K562 (cell line): ENCODE measurements around the gene COPS6. TPM values are rescaled to one million over a fixed set of nuclear protein-coding genes. Genes with fewer than 3 reads are reported as not detected.

ENCODE experiments used
- EHMT2 ChIP-seq: fragments of 450-650 bp; IDR thresholded peaks from 2 replicates; pipeline ENCODE4 v1.6.1; 2018; ENCODE audit warnings: antibody characterized with exemption
- EWSR1 ChIP-seq: fragments of 450-650 bp; IDR thresholded peaks from 2 replicates; pipeline ENCODE4 v1.6.1; 2018; ENCODE audit warnings: borderline replicate concordance, mild to moderate bottlenecking, low read depth, moderate library complexity; ENCODE audit not compliant: partially characterized antibody
- KAT2B ChIP-seq: IDR thresholded peaks from one replicate; pipeline ENCODE4 v1.6.1; 2012; ENCODE audit warnings: low read depth, mild to moderate bottlenecking, control low read depth, inconsistent platforms, low read length, moderate library complexity
- NRF1 ChIP-seq, 2 experiments: fragments of 450-650 bp; IDR thresholded peaks in 1 of 2; conservative IDR thresholded peaks in 1 of 2; 2 replicates each; pipeline ENCODE4 v1.6.1; 2014; ENCODE audit warnings: mild to moderate bottlenecking in 2 of 2
- RAD51 ChIP-seq: fragments of 450-650 bp; IDR thresholded peaks from 2 replicates; pipeline ENCODE4 v1.7.1; 2016; ENCODE audit warnings: low read depth, mild to moderate bottlenecking, borderline replicate concordance
- SUPT5H ChIP-seq: fragments of 450-650 bp; IDR thresholded peaks from 2 replicates; pipeline ENCODE4 v1.6.1; 2016
- TAF7 ChIP-seq: fragments of 450-650 bp; IDR thresholded peaks from 2 replicates; pipeline ENCODE4 v1.6.1; 2016; ENCODE audit warnings: missing genetic modification characterization, missing compliant biosample characterization
- TOE1 ChIP-seq, 2 experiments: fragments of 450-650 bp in 1 of 2; sonication (generic) in 1 of 2; formaldehyde crosslinking in 1 of 2; IDR thresholded peaks; 2 replicates each; pipeline versions ENCODE4 v1.7.1 to v1.8.0; 2016 to 2022; ENCODE audit warnings: borderline replicate concordance in 2 of 2, mild to moderate bottlenecking in 2 of 2, antibody characterized with exemption in 1 of 2, inconsistent platforms in 1 of 2, low read depth in 1 of 2, missing genetic modification reagents in 1 of 2, moderate library complexity in 1 of 2
- ZNF224 ChIP-seq: sonication (generic); formaldehyde crosslinking; IDR thresholded peaks from 2 replicates; pipeline ENCODE4 v1.8.0; 2022; ENCODE audit warnings: mild to moderate bottlenecking, missing genetic modification reagents
- ZNF3 ChIP-seq: fragments of 250-450 bp; sonication (Bioruptor Pico); IDR thresholded peaks from 2 replicates; pipeline ENCODE4 v1.5.0; 2021; ENCODE audit warnings: mild to moderate bottlenecking, moderate library complexity
- ZNF384 ChIP-seq: IDR thresholded peaks from 2 replicates; pipeline ENCODE4 v1.6.1; 2012; ENCODE audit warnings: low read depth, low read length, improper control_type of control experiment
- ZNF696 ChIP-seq: fragments of 250-450 bp; sonication (Bioruptor Pico); conservative IDR thresholded peaks from 2 replicates; pipeline ENCODE4 v1.4.0; 2020; ENCODE audit warnings: mild to moderate bottlenecking, moderate library complexity
- ZSCAN32 ChIP-seq: fragments of 450-650 bp; formaldehyde crosslinking; IDR thresholded peaks from 2 replicates; pipeline ENCODE4 v1.4.0; 2020; ENCODE audit warnings: mild to moderate bottlenecking, moderate library complexity
- polyA plus RNA-seq, 8 experiments: library from polyadenylated mRNA; depleted of rRNA in 4 of 8; stranded (reverse) in 5 of 8; unstranded in 3 of 8; fragments of >200 nt; fragmentation: Nextera tagmentation in 2 of 8; fragmentation: Illumina TruSeq in 1 of 8; extraction: Ambion mirVana in 2 of 8; extraction: Trizol in 1 of 8; gene quantifications; 2 replicates each; pipeline versions ENCODE4 v1.2.1 to v1.2.3, GENCODE V29; 2011 to 2014; ENCODE audit warnings: inconsistent platforms in 1 of 8, missing spikeins in 1 of 8
- total RNA-seq, 7 experiments: library from RNA; depleted of rRNA in 6 of 7; stranded (reverse); fragments of >200 nt in 6 of 7; fragmentation: Illumina TruSeq in 2 of 7; extraction: Trizol in 2 of 7; gene quantifications; 2 replicates each; pipeline versions ENCODE4 v1.2.1 to v1.2.3, GENCODE V29; 2011 to 2021; ENCODE audit warnings: low replicate concordance in 1 of 7
- TF ChIP-seq, protein P1 (sequence below): sonication (generic); formaldehyde crosslinking; IDR thresholded peaks from 2 replicates; pipeline ENCODE4 v1.4.0; 2020; ENCODE audit warnings: mild to moderate bottlenecking, missing genetic modification reagents
- TF ChIP-seq, protein P2 (sequence below), 3 experiments: fragments of 200-800 bp in 1 of 3; sonication (Bioruptor generic) in 1 of 3; sonication (generic) in 1 of 3; formaldehyde crosslinking in 1 of 3; IDR thresholded peaks; 2 replicates each; pipeline versions ENCODE4 v1.6.1 to v1.8.0; 2016 to 2022; ENCODE audit warnings: mild to moderate bottlenecking in 2 of 3, missing compliant biosample characterization in 2 of 3, missing genetic modification characterization in 2 of 3, missing genetic modification reagents in 1 of 3
- TF ChIP-seq, protein P3 (sequence below): sonication (generic); formaldehyde crosslinking; IDR thresholded peaks from 2 replicates; pipeline ENCODE4 v1.5.0; 2020; ENCODE audit warnings: missing genetic modification reagents
- TF ChIP-seq, protein P4 (sequence below): fragments of 450-650 bp; formaldehyde crosslinking; IDR thresholded peaks from 2 replicates; pipeline ENCODE4 v1.4.0; 2020; ENCODE audit warnings: mild to moderate bottlenecking, moderate library complexity
- TF ChIP-seq, protein P5 (sequence below): fragments of 450-650 bp; IDR thresholded peaks from 2 replicates; pipeline ENCODE4 v1.6.1; 2016; ENCODE audit warnings: borderline replicate concordance

Gene COPS6
- total and polyA plus RNA-seq, 9 of the 15 experiments (the other 6 are each of a cell fraction or from before 2014, with no cell fraction given), result 63.0 to 331 (median 168) TPM

DNA sequence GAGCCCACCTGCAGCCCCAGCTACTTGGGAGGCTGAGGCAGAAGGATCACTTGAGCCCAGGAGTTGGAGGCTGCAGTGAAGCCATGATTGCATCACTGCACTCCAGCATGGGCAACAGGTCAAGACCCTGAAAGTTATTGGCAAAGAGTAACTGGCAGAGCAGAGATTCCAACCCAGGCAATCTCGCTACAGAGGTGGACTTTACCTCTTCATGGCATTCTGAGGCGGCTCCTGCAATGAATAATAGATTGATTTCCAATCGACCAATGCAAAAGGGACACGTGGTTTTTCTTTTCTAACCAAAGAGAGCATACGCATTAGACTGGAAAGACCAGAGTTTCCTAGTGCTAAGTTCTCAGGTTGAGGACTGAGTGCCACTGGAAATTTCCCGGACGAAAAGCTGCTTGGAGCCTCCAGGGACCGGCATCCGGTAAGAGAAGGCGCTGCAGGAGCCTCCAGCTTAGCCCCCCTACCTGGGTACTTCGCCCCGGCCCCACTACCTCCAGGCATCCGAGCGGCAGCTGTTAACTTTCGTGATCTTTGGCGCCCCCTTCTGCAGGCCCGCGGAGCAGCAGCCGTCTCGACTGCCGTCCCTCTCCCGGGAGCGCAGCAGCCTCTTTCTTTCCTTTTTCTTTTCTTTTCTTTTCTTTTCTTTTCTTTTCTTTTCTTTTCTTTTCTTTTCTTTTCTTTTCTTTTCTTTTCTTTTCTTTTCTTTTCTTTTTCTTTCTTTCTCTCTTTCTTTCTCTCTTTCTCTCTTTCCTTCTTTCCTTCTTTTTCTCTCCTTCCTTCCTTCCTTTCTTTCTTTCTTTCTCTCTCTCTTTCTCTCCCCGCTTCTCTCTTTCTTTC, 42.1 kb downstream of the COPS6 start (continued):
- TF ChIP-seq, protein P1, sequence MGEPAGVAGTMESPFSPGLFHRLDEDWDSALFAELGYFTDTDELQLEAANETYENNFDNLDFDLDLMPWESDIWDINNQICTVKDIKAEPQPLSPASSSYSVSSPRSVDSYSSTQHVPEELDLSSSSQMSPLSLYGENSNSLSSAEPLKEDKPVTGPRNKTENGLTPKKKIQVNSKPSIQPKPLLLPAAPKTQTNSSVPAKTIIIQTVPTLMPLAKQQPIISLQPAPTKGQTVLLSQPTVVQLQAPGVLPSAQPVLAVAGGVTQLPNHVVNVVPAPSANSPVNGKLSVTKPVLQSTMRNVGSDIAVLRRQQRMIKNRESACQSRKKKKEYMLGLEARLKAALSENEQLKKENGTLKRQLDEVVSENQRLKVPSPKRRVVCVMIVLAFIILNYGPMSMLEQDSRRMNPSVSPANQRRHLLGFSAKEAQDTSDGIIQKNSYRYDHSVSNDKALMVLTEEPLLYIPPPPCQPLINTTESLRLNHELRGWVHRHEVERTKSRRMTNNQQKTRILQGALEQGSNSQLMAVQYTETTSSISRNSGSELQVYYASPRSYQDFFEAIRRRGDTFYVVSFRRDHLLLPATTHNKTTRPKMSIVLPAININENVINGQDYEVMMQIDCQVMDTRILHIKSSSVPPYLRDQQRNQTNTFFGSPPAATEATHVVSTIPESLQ (CRISPR knock-in tag), result no peak
- TF ChIP-seq KAT2B (no peak), RAD51 (peak; percentile 68; the same call in 1 of the 2 replicates), ZNF384 (no peak), SUPT5H (0 out of 2 replicates have a peak, but pooled peaks have one; percentile 25), ZNF224 (CRISPR knock-in tag) (no peak), ZSCAN32 (CRISPR knock-in tag) (no peak), TOE1 (IDR thresholded peaks at IDR 0.05; ENCODE audit: borderline replicate concordance) (no peak; the same call in 1 of the 2 replicates), TOE1 (CRISPR knock-in tag; IDR thresholded peaks at IDR 0.05; ENCODE audit: borderline replicate concordance, low read depth) (no peak), EHMT2 (0 out of 2 replicates have a peak, but pooled peaks have one; percentile 30), ZNF3 (CRISPR knock-in tag) (no peak), EWSR1 (no peak), TAF7 (tag) (0 out of 2 replicates have a peak, but pooled peaks have one; percentile 27), ZNF696 (CRISPR knock-in tag) (no peak), NRF1 (conservative IDR thresholded peaks at IDR 0.05 in 1 of 2, IDR thresholded peaks at IDR 0.05 in 1 of 2) (no peak)
- TF ChIP-seq, protein P2, sequence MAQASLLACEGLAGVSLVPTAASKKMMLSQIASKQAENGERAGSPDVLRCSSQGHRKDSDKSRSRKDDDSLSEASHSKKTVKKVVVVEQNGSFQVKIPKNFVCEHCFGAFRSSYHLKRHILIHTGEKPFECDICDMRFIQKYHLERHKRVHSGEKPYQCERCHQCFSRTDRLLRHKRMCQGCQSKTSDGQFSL (CRISPR knock-in tag; IDR thresholded peaks at IDR 0.05), result no peak
- TF ChIP-seq, protein P2 (tag; IDR thresholded peaks at IDR 0.05), result no peak
- TF ChIP-seq, protein P3, sequence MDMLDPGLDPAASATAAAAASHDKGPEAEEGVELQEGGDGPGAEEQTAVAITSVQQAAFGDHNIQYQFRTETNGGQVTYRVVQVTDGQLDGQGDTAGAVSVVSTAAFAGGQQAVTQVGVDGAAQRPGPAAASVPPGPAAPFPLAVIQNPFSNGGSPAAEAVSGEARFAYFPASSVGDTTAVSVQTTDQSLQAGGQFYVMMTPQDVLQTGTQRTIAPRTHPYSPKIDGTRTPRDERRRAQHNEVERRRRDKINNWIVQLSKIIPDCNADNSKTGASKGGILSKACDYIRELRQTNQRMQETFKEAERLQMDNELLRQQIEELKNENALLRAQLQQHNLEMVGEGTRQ, result peak; percentile 46; the same call in 1 of the 2 replicates
- TF ChIP-seq, protein P4, sequence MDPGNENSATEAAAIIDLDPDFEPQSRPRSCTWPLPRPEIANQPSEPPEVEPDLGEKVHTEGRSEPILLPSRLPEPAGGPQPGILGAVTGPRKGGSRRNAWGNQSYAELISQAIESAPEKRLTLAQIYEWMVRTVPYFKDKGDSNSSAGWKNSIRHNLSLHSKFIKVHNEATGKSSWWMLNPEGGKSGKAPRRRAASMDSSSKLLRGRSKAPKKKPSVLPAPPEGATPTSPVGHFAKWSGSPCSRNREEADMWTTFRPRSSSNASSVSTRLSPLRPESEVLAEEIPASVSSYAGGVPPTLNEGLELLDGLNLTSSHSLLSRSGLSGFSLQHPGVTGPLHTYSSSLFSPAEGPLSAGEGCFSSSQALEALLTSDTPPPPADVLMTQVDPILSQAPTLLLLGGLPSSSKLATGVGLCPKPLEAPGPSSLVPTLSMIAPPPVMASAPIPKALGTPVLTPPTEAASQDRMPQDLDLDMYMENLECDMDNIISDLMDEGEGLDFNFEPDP (CRISPR knock-in tag), result no peak
- TF ChIP-seq, protein P5, sequence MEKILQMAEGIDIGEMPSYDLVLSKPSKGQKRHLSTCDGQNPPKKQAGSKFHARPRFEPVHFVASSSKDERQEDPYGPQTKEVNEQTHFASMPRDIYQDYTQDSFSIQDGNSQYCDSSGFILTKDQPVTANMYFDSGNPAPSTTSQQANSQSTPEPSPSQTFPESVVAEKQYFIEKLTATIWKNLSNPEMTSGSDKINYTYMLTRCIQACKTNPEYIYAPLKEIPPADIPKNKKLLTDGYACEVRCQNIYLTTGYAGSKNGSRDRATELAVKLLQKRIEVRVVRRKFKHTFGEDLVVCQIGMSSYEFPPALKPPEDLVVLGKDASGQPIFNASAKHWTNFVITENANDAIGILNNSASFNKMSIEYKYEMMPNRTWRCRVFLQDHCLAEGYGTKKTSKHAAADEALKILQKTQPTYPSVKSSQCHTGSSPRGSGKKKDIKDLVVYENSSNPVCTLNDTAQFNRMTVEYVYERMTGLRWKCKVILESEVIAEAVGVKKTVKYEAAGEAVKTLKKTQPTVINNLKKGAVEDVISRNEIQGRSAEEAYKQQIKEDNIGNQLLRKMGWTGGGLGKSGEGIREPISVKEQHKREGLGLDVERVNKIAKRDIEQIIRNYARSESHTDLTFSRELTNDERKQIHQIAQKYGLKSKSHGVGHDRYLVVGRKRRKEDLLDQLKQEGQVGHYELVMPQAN, result peak; percentile 62; the same call in 1 of the 2 replicates
